Measurements from ENCODE around the gene ATOSB. TPM values are rescaled to one million over a fixed set of nuclear protein-coding genes. Genes with fewer than 3 reads are reported as not detected.

Gene ATOSB
- total and polyA plus RNA-seq, 9 of the 15 experiments (the other 6 are each of a cell fraction or from before 2014, with no cell fraction given), result 0.45 to 8.0 (median 4.2) TPM

- no peak for TF ChIP-seq ZNF518B (CRISPR knock-in tag; IDR thresholded peaks at IDR 0.05)
- TF ChIP-seq KAT7 (CRISPR knock-in tag; IDR thresholded peaks at IDR 0.05; ENCODE audit: borderline replicate concordance), result no peak
- no peak for TF ChIP-seq SAFB2 (IDR thresholded peaks at IDR 0.05; ENCODE audit: borderline replicate concordance, low read depth, low read length, severe bottlenecking)
- no peak for TF ChIP-seq ZNF121 (CRISPR knock-in tag; conservative IDR thresholded peaks at IDR 0.05)
- TF ChIP-seq PHB2 (IDR thresholded peaks at IDR 0.05; ENCODE audit: low read depth), result no peak
- TF ChIP-seq SREBF2 (CRISPR knock-in tag; IDR thresholded peaks at IDR 0.05), result no peak
- TF ChIP-seq ERF (CRISPR knock-in tag; IDR thresholded peaks at IDR 0.05), result no peak
- no peak for TF ChIP-seq CBX5 (IDR thresholded peaks at IDR 0.05; ENCODE audit: borderline replicate concordance, low read depth)
- TF ChIP-seq FOXO4 (CRISPR knock-in tag; IDR thresholded peaks at IDR 0.05), result no peak
- TF ChIP-seq SMAD4 (CRISPR knock-in tag; conservative IDR thresholded peaks at IDR 0.05), result 0 out of 2 replicates have a peak, but pooled peaks have one; percentile 47
- TF ChIP-seq BRF2 (IDR thresholded peaks at IDR 0.05; ENCODE audit: borderline replicate concordance, insufficient read depth, insufficient read length), result no peak
- no peak for TF ChIP-seq ARID3B (CRISPR knock-in tag; IDR thresholded peaks at IDR 0.05; ENCODE audit: borderline replicate concordance)
- TF ChIP-seq ZNF76 (CRISPR knock-in tag; IDR thresholded peaks at IDR 0.05; ENCODE audit: borderline replicate concordance), result no peak
- no peak for TF ChIP-seq BCL6 (CRISPR knock-in tag; IDR thresholded peaks at IDR 0.05)
- TF ChIP-seq ARNT (IDR thresholded peaks at IDR 0.05), result peak in 1 of 2 experiments; percentile 66; a peak in 1 of 4 replicates
- 0 out of 2 replicates have a peak, but pooled peaks have one; percentile 17 for TF ChIP-seq RFX5 (IDR thresholded peaks at IDR 0.05; ENCODE audit: low read depth, low read length)
- no peak for TF ChIP-seq BHLHE40 (IDR thresholded peaks at IDR 0.05; ENCODE audit: low read length)
- TF ChIP-seq MYNN (IDR thresholded peaks at IDR 0.05), result peak; percentile 71
- no peak for TF ChIP-seq MYNN (CRISPR knock-in tag; IDR thresholded peaks at IDR 0.05)
Observed at GRCh38 chr9:35102769-35103659, 12.6 kb downstream of the ATOSB start, which contains the start of gene STOML2 (continued).
